Transverse colon (tissue), 3 donors: ENCODE results near the gene RNF145.

Experiments
- CTCF ChIP-seq, 5 experiments: fragments of 200-600 bp in 3 of 5; fragments of 450-650 bp in 2 of 5; sonication (generic) in 3 of 5; IDR thresholded peaks; 1 replicate in 2 of 5; 2 replicates in 3 of 5; pipeline ENCODE4 v1.5.1; 2016 to 2017; ENCODE audit warnings: antibody characterized with exemption in 5 of 5, inconsistent platforms in 3 of 5, mild to moderate bottlenecking in 2 of 5, moderate library complexity in 1 of 5
- EP300 ChIP-seq: sonication (generic); formaldehyde crosslinking; IDR thresholded peaks from one replicate; pipeline ENCODE4 v1.6.1; 2017; ENCODE audit warnings: antibody characterized with exemption, low read depth
- POLR2A ChIP-seq: fragments of 450-650 bp; IDR thresholded peaks from one replicate; pipeline ENCODE4 v1.6.1; 2016; ENCODE audit warnings: antibody characterized with exemption, mild to moderate bottlenecking, moderate library complexity

DNA sequence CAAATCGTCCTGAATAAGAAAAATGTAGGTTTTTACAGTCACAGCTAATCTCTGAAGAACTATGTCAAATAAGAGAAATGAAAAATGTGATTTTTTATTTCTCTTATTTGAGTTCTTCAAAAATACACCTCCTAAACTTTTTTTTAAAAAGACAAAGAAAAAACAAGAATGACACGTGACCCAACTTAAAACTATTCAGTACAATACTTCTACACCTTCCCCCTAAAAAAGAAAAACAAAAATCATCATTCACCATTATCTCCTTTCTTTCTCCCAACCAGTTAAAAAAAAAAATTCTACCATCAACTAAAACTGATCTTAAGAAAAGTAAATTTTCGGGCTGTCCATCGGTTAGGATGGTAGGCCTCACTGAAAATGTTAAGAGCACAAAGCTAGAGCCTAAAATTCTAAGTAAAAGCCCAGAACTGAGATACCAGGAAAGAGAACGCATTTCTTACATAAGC, 2.1 kb downstream of the RNF145 start:
- no peak for TF ChIP-seq CTCF (IDR thresholded peaks at IDR 0.05)
- TF ChIP-seq POLR2A, result no peak
- no peak for TF ChIP-seq EP300
